Measurements from ENCODE around the gene ABCD3. TPM values are rescaled to one million over a fixed set of nuclear protein-coding genes. Genes with fewer than 3 reads are reported as not detected.

The ABCD3 gene
- total and polyA plus RNA-seq, 2 of the 4 experiments (the other 2 are of a cell fraction), result 13.6 to 32.6 TPM

GRCh38 chr1:94560333-94560732, 142.1 kb downstream of the ABCD3 start:
- WGBS, 2 experiments (ENCODE audit: extremely low coverage in 2 of 2, insufficient read length in 1 of 2), result no CpG with 5 or more reads among the region's 1 CpG
- no peak overlapping the region for H3K9ac ChIP-seq (ENCODE audit: low read depth, low read length)
- in situ Hi-C loops (cut with MboI; ENCODE audit: low sequenced_read_pairs), result no loop called here
- H3K18ac ChIP-seq (ENCODE audit: low read depth, low read length), result peak overlapping the region; percentile 73
- peak overlapping the region; percentile 99 for H2BK20ac ChIP-seq (ENCODE audit: low read depth, low read length)
- H4K8ac ChIP-seq (ENCODE audit: low read depth in 2 of 2, low read length in 2 of 2), result peak overlapping the region in 1 of 2 experiments; percentile 75; a peak in 3 of 4 replicates
- BruUV-seq (replicated peaks), result no TSS peak
- H3K56ac ChIP-seq (ENCODE audit: extremely low read depth, insufficient read depth, low read length), result peak overlapping the region; percentile 48; the same call in 1 of the 2 replicates
- H2BK5ac ChIP-seq (ENCODE audit: low read depth, low read length, poor library complexity, severe bottlenecking), result peak overlapping the region; percentile 58
- no peak overlapping the region; the same call in 1 of the 2 replicates for H2AK5ac ChIP-seq (ENCODE audit: low read depth, low read length)
- H4K5ac ChIP-seq (ENCODE audit: low read depth, low read length), result peak overlapping the region; percentile 41
- H3K9me1 ChIP-seq (ENCODE audit: insufficient read depth, low read length), result peaks cover 22% of the 10 kb centered on the region
- dilution Hi-C loops (cut with HindIII; ENCODE audit: low sequenced_read_pairs, unreplicated experiment), result no loop called here
- peaks cover 0 to 5% of the 10 kb centered on the region in 2 experiments; a peak in 2 of 4 replicates for H3K79me1 ChIP-seq (ENCODE audit: low read depth in 1 of 2, low read length in 2 of 2)
- peak overlapping the region; percentile 81; the same call in 2 of the 3 replicates for H2BK15ac ChIP-seq (ENCODE audit: low read depth, low read length)
- H4K20me1 ChIP-seq (ENCODE audit: insufficient read depth, low read length), result no peaks in the 10 kb centered on the region
- ChIA-PET POLR2A (ENCODE audit: unreplicated experiment) (interaction anchor here (0.6 to 3.2 kb wide), 5 partner anchors 16 to 70 kb away, joined by 3 to 15 read pairs (median 3); partner anchors contain the start of gene F3), CTCF (interaction anchor here (0.6 kb wide), 1 partner anchor 17 kb away, joined by 4 read pairs; no protein-coding TSS in a partner anchor)
- H4K91ac ChIP-seq (ENCODE audit: insufficient read depth, low read depth, low read length), result peak overlapping the region; percentile 95
- H3K27me3 ChIP-seq (ENCODE audit: control insufficient read depth, insufficient read depth, low read length), result no peaks in the 10 kb centered on the region
- H3K4me1 ChIP-seq (ENCODE audit: control insufficient read depth, insufficient read depth, low read length), result peaks cover 29% of the 10 kb centered on the region
- intact Hi-C loops (cut with micrococcal nuclease), result no loop called here
- H3K9me3 ChIP-seq (ENCODE audit: control insufficient read depth, insufficient read depth, low read length), result no peaks in the 10 kb centered on the region
- no peak for TF ChIP-seq RCOR1 (IDR thresholded peaks at IDR 0.05; ENCODE audit: insufficient replicate concordance, low read length)
- no peak for TF ChIP-seq ELK1 (IDR thresholded peaks at IDR 0.05; ENCODE audit: borderline replicate concordance, low read depth, low read length)
- no peak for TF ChIP-seq MAZ (IDR thresholded peaks at IDR 0.05; ENCODE audit: borderline replicate concordance, low read depth, low read length)
- TF ChIP-seq CHD1 (IDR thresholded peaks at IDR 0.05; ENCODE audit: low read depth, low read length), result no peak
- no peak for TF ChIP-seq NFE2L2 (IDR thresholded peaks at IDR 0.05; ENCODE audit: low read depth, low read length)
- no peak for TF ChIP-seq BHLHE40 (IDR thresholded peaks at IDR 0.05; ENCODE audit: low read depth, low read length)
- TF ChIP-seq POLR2A (IDR thresholded peaks at IDR 0.05; ENCODE audit: low read depth, low read length), result no peak
- no peak for TF ChIP-seq SMC3 (IDR thresholded peaks at IDR 0.05; ENCODE audit: low read depth, low read length)
- peak; percentile 21; the same call in 1 of the 2 replicates for TF ChIP-seq RAD21 (IDR thresholded peaks at IDR 0.05; ENCODE audit: low read length)
- no peak for TF ChIP-seq FOS (IDR thresholded peaks at IDR 0.05; ENCODE audit: low read depth, low read length)
- peak; percentile 19; the same call in 1 of the 2 replicates for TF ChIP-seq CTCF (conservative IDR thresholded peaks at IDR 0.05; ENCODE audit: low read depth, low read length)
- TF ChIP-seq CEBPB (IDR thresholded peaks at IDR 0.05; ENCODE audit: low read depth, low read length), result no peak
- H3K4me2 ChIP-seq (ENCODE audit: low read depth, low read length), result peak overlapping the region; percentile 55; the same call in 1 of the 2 replicates
- peak overlapping the region; percentile 16 for H2AFZ ChIP-seq (replicated peaks; ENCODE audit: low read length, poor library complexity)
- H3K14ac ChIP-seq (replicated peaks; ENCODE audit: low read depth, low read length), result peak overlapping the region; percentile 92; the same call in 1 of the 2 replicates
- ATAC-seq (ENCODE audit: low read depth), result peak; percentile 80
- peak overlapping the region; percentile 52 for H3K27ac ChIP-seq (ENCODE audit: insufficient read depth, low read length)
- peak overlapping the region; percentile 76; the same call in 1 of the 2 replicates for H3K23ac ChIP-seq (ENCODE audit: low read depth, low read length)
- peak overlapping the region; percentile 97 for H3K4ac ChIP-seq (ENCODE audit: low read depth, low read length)
- no peak overlapping the region for H2AK9ac ChIP-seq (replicated peaks; ENCODE audit: low read depth, low read length, poor library complexity)
- peak overlapping the region; percentile 99 for H2BK120ac ChIP-seq (ENCODE audit: low read depth, low read length)
- H3K36me3 ChIP-seq (ENCODE audit: control insufficient read depth, insufficient read depth, low read length), result no peaks in the 10 kb centered on the region
- no peak overlapping the region for H3K4me3 ChIP-seq (ENCODE audit: insufficient read depth, low read depth, low read length)
- peak; percentile 70 for DNase-seq
